ENCODE data around the gene CYSRT1.

The CYSRT1 gene

GRCh38 chr9:137184881-137185660, 39.9 kb upstream of the CYSRT1 start:
- DNase-seq (ENCODE audit: low spot score in 2 of 2) (no peak), ATAC-seq (replicated peaks; ENCODE audit: extremely low read depth, poor library complexity, severe bottlenecking) (no peak)
- Mint-ChIP-seq H3K9me3 (no peaks in the 10 kb centered on the region), H3K4me1 (peaks cover 27% of the 10 kb centered on the region), H3K4me3 (peak overlapping the region; percentile 13), H3K36me3 (ENCODE audit: insufficient read depth) (peaks cover 25% of the 10 kb centered on the region), H3K27ac (ENCODE audit: low read depth) (no peak overlapping the region), H3K27me3 (no peaks in the 10 kb centered on the region)

GRCh38 chr9:137185921-137186320, 39.1 kb upstream of the CYSRT1 start:
- DNase-seq (ENCODE audit: low spot score in 2 of 2) (no peak), ATAC-seq (replicated peaks; ENCODE audit: extremely low read depth, poor library complexity, severe bottlenecking) (no peak)
- H3K4me3 Mint-ChIP-seq, result no peak overlapping the region
- no peak overlapping the region for H3K27ac Mint-ChIP-seq (ENCODE audit: low read depth)
- H3K4me1 Mint-ChIP-seq, result peaks cover 27% of the 10 kb centered on the region
- H3K36me3 Mint-ChIP-seq (ENCODE audit: insufficient read depth), result peaks cover 24% of the 10 kb centered on the region
- H3K27me3 Mint-ChIP-seq, result no peaks in the 10 kb centered on the region
- H3K9me3 Mint-ChIP-seq, result no peaks in the 10 kb centered on the region

GRCh38 chr9:137186385-137186784, 38.6 kb upstream of the CYSRT1 start:
- Mint-ChIP-seq H3K4me1 (peaks cover 27% of the 10 kb centered on the region), H3K9me3 (no peaks in the 10 kb centered on the region), H3K27ac (ENCODE audit: low read depth) (no peak overlapping the region), H3K4me3 (peak overlapping the region; percentile 93), H3K36me3 (ENCODE audit: insufficient read depth) (peaks cover 27% of the 10 kb centered on the region), H3K27me3 (no peaks in the 10 kb centered on the region)
- ATAC-seq (replicated peaks; ENCODE audit: extremely low read depth, poor library complexity, severe bottlenecking), result no peak
- DNase-seq (ENCODE audit: low spot score in 2 of 2), result no peak

GRCh38 chr9:137187386-137187785, 37.6 kb upstream of the CYSRT1 start:
- no peak for DNase-seq (ENCODE audit: low spot score in 2 of 2)
- Mint-ChIP-seq H3K27ac (ENCODE audit: low read depth) (peak overlapping the region; percentile 93), H3K36me3 (ENCODE audit: insufficient read depth) (peaks cover 24% of the 10 kb centered on the region), H3K4me3 (peak overlapping the region; percentile 93), H3K27me3 (no peaks in the 10 kb centered on the region), H3K9me3 (no peaks in the 10 kb centered on the region), H3K4me1 (peaks cover 27% of the 10 kb centered on the region)
- ATAC-seq (replicated peaks; ENCODE audit: extremely low read depth, poor library complexity, severe bottlenecking), result no peak

GRCh38 chr9:137188086-137188489, 36.9 kb upstream of the CYSRT1 start:
- Mint-ChIP-seq H3K9me3 (no peaks in the 10 kb centered on the region), H3K27ac (ENCODE audit: low read depth) (peak overlapping the region; percentile 93), H3K36me3 (ENCODE audit: insufficient read depth) (peaks cover 23% of the 10 kb centered on the region), H3K4me3 (peak overlapping the region; percentile 93), H3K27me3 (no peaks in the 10 kb centered on the region), H3K4me1 (peaks cover 27% of the 10 kb centered on the region)
- ATAC-seq (replicated peaks; ENCODE audit: extremely low read depth, poor library complexity, severe bottlenecking), result peak; percentile 9
- no peak for DNase-seq (ENCODE audit: low spot score in 2 of 2)

GRCh38 chr9:137188490-137189296, 36.3 kb upstream of the CYSRT1 start, which contains the start of the genes ANAPC2 and SSNA1:
ANAPC2 (minus strand) TSS chr9:137188560; CDS start chr9:137188532, 28 bp downstream.
SSNA1 (plus strand) TSS chr9:137188676; CDS start chr9:137188727, 51 bp downstream.
- Mint-ChIP-seq H3K4me3 (peak within 1 kb of the TSS; percentile 93), H3K27ac (ENCODE audit: low read depth) (peak within 1 kb of the TSS; percentile 93), H3K36me3 (ENCODE audit: insufficient read depth) (peaks cover 20% of the 10 kb centered on the region), H3K9me3 (no peaks in the 10 kb centered on the region), H3K27me3 (no peaks in the 10 kb centered on the region), H3K4me1 (peaks cover 27% of the 10 kb centered on the region)
- ATAC-seq (replicated peaks; ENCODE audit: extremely low read depth, poor library complexity, severe bottlenecking), result peak; percentile 82
- peak; percentile 89 for DNase-seq (ENCODE audit: low spot score in 2 of 2)

GRCh38 chr9:137189297-137190295, 35.4 kb upstream of the CYSRT1 start:
- DNase-seq (ENCODE audit: low spot score in 2 of 2) (no peak), ATAC-seq (replicated peaks; ENCODE audit: extremely low read depth, poor library complexity, severe bottlenecking) (no peak)
- Mint-ChIP-seq H3K9me3 (no peaks in the 10 kb centered on the region), H3K4me3 (peak overlapping the region; percentile 93), H3K36me3 (ENCODE audit: insufficient read depth) (peaks cover 20% of the 10 kb centered on the region), H3K4me1 (peaks cover 20% of the 10 kb centered on the region), H3K27ac (ENCODE audit: low read depth) (peak overlapping the region; percentile 93), H3K27me3 (no peaks in the 10 kb centered on the region)

- Mint-ChIP-seq H3K27ac (ENCODE audit: low read depth) (peak overlapping the region; percentile 87), H3K36me3 (ENCODE audit: insufficient read depth) (peaks cover 20% of the 10 kb centered on the region), H3K4me3 (peak overlapping the region; percentile 63), H3K4me1 (peaks cover 18% of the 10 kb centered on the region), H3K27me3 (no peaks in the 10 kb centered on the region), H3K9me3 (no peaks in the 10 kb centered on the region)
- DNase-seq (ENCODE audit: low spot score in 2 of 2) (no peak), ATAC-seq (replicated peaks; ENCODE audit: extremely low read depth, poor library complexity, severe bottlenecking) (no peak)
Observed at GRCh38 chr9:137190315-137190856, 34.6 kb upstream of the CYSRT1 start.

GRCh38 chr9:137191245-137191644, 33.7 kb upstream of the CYSRT1 start:
- Mint-ChIP-seq H3K9me3 (no peaks in the 10 kb centered on the region), H3K27ac (ENCODE audit: low read depth) (peak overlapping the region; percentile 87), H3K27me3 (no peaks in the 10 kb centered on the region), H3K36me3 (ENCODE audit: insufficient read depth) (peaks cover 20% of the 10 kb centered on the region), H3K4me3 (peak overlapping the region; percentile 63), H3K4me1 (peaks cover 18% of the 10 kb centered on the region)
- DNase-seq (ENCODE audit: low spot score in 2 of 2), result no peak
- ATAC-seq (replicated peaks; ENCODE audit: extremely low read depth, poor library complexity, severe bottlenecking), result no peak

- Mint-ChIP-seq H3K36me3 (ENCODE audit: insufficient read depth) (peaks cover 20% of the 10 kb centered on the region), H3K27me3 (no peaks in the 10 kb centered on the region), H3K4me3 (no peak overlapping the region), H3K27ac (ENCODE audit: low read depth) (no peak overlapping the region), H3K9me3 (no peaks in the 10 kb centered on the region), H3K4me1 (peaks cover 18% of the 10 kb centered on the region)
- DNase-seq (ENCODE audit: low spot score in 2 of 2), result no peak
- ATAC-seq (replicated peaks; ENCODE audit: extremely low read depth, poor library complexity, severe bottlenecking), result no peak
Observed at GRCh38 chr9:137191691-137192447, 33.1 kb upstream of the CYSRT1 start.

- ATAC-seq (replicated peaks; ENCODE audit: extremely low read depth, poor library complexity, severe bottlenecking), result no peak
- no peak overlapping the region for H3K4me3 Mint-ChIP-seq
- no peaks in the 10 kb centered on the region for H3K9me3 Mint-ChIP-seq
- peaks cover 13% of the 10 kb centered on the region for H3K4me1 Mint-ChIP-seq
- no peak for DNase-seq (ENCODE audit: low spot score in 2 of 2)
- no peak overlapping the region for H3K27ac Mint-ChIP-seq (ENCODE audit: low read depth)
- peaks cover 19% of the 10 kb centered on the region for H3K36me3 Mint-ChIP-seq (ENCODE audit: insufficient read depth)
- no peaks in the 10 kb centered on the region for H3K27me3 Mint-ChIP-seq
Observed at GRCh38 chr9:137192448-137192780, 32.6 kb upstream of the CYSRT1 start.
